GM12872 (cell line): Measurements from ENCODE around the gene PXN.

Experiments
- TF ChIP-seq, protein P1 (sequence below): IDR thresholded peaks from 3 replicates; pipeline ENCODE4 v1.5.1; 2011; ENCODE audit warnings: low read depth, mild to moderate bottlenecking, low read length, moderate library complexity; ENCODE audit not compliant: insufficient read depth

Gene PXN

DNA sequence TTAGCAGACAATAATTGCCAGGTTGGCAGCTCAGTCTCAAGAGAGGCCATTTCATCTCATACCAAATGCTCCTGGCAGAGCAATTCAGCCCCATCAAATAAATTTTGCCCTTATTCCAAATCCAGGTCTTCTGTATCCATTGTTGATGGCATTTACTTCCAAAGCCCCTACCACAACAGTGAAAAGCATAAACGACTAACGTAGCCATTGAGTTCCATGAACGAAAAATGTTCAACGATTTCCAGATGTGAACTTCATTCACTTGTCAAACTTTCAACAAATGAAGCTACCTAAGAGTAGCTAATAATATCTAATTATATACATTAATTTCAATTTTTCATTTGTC lies 68.0 kb downstream of the PXN start:
- TF ChIP-seq, protein P1, sequence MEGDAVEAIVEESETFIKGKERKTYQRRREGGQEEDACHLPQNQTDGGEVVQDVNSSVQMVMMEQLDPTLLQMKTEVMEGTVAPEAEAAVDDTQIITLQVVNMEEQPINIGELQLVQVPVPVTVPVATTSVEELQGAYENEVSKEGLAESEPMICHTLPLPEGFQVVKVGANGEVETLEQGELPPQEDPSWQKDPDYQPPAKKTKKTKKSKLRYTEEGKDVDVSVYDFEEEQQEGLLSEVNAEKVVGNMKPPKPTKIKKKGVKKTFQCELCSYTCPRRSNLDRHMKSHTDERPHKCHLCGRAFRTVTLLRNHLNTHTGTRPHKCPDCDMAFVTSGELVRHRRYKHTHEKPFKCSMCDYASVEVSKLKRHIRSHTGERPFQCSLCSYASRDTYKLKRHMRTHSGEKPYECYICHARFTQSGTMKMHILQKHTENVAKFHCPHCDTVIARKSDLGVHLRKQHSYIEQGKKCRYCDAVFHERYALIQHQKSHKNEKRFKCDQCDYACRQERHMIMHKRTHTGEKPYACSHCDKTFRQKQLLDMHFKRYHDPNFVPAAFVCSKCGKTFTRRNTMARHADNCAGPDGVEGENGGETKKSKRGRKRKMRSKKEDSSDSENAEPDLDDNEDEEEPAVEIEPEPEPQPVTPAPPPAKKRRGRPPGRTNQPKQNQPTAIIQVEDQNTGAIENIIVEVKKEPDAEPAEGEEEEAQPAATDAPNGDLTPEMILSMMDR: no peak

DNA sequence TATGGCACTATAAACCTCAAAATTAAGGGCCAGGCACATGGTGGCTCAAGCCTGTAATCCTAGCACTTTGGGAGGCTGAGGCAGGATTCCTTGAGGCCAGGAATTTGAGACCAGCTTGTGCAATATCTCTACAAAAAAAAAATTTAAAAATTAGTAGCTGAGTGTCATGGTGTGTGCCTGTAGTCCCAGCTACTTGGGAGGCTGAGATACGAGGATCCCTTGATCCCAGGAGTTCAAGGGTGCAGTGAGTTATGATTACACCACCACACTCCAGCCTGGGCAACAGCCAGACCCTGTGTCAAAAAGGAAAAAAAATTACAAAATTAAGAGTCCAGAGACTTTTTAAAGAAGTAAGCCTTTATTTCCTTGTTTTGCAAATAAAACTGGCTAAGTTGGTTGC lies 69.2 kb downstream of the PXN start:
- TF ChIP-seq, protein P1: no peak

DNA sequence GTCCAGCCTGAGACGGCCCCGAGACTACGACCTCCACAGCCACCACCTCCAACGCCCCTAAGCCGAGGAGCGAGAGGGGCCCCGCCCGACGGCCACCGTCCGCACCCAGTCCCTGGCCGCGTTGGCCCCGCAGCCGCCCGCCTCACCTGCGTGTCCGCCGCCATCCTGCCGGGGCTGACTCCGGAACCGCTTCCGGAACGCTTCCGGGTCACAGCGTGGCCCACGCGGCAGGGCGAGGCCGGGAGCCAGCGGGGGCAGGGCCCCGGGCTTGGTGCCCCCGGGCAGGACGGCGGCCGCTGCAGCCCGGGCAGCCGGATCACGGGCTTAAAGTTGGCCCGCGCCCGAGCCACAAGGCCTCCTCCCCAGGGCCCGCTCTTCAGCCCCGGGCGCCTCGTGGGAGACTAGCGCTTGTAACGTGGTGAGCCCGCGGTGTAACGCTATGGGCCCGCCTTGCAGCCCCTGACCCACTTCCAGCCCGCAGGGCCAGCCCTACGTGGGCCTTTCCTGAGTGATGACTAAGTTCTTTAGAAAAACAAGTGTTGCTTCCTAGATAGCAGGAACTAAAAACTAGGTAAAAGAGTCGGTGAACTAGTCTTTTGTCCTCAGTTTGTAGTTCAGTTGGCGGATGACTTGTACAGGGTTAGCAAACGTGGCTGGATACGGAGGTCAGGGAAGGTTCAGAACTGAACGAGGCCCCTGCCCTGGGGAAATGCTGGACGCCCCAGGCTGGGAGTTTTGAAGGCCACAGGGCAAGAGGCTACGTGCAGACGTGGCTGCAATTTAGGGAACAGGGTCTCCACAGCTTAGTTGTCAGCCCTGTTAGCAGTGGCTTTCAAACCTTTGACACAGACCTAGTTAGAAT lies 70.8 kb downstream of the PXN start, which contains the start of gene GCN1:
TSS of gene GCN1 (minus strand) at position 182 of the 862 bp plus-strand sequence. CDS start at position 164, 18 bp downstream.
- TF ChIP-seq, protein P1: no peak

DNA sequence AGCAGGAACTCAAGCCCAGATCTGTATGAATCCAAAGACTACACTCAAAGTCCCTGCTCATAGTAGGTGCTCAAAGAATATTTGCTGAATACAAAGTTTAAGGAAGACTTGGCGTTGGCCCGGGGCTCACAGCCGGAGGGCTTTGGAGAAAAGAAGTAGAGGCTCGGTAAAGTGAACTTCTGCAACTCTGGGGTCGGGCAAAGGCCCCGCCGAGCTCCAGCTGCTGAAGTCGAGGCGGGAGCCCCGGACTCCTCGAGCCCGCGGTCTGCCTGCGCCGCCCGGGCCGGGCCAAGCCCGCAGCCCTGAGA lies 71.3 kb downstream of the PXN start:
- TF ChIP-seq, protein P1: no peak

DNA sequence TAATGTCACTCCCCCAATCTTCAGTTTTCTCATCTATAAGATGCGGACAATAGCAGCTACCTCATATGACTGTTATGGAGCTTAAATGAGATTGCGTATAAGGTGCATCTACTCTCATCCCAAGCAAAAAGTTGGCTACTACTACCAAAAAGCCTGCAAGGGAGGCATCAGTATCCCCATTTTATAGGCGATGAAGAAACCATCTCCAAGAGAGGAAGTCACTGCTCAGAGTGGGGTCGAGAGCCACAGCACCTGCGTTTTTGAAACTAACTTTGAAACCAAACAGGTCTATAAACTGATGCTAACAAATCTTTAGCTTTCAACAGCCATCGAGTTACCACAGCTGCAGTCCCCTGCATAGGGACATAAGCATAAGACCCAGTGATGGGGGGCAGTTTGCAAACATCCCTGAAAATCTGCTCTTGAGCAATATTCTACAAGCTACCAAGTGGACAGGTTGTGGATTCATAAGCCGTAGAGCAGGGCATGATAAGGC lies 74.5 kb downstream of the PXN start:
- TF ChIP-seq, protein P1: no peak

DNA sequence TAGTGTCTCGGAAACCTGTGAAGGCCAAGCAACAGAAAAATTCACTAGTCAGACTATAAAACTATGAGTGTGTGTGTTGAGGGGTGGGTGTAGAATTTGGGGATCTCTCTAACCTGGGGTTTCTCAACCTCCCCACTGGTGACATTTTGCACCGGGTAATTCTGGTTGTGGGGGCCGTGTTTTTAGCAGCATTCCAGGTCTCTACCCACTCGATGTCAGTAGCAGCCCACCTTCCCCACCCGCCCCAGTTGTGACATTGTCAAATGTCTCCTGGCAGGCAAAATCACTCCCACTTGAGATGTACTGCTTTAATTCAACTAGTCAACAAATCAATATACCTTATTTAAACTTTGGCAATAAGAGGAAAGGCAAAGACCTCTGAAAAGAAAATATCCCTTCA lies 75.1 kb downstream of the PXN start:
- TF ChIP-seq, protein P1: no peak

DNA sequence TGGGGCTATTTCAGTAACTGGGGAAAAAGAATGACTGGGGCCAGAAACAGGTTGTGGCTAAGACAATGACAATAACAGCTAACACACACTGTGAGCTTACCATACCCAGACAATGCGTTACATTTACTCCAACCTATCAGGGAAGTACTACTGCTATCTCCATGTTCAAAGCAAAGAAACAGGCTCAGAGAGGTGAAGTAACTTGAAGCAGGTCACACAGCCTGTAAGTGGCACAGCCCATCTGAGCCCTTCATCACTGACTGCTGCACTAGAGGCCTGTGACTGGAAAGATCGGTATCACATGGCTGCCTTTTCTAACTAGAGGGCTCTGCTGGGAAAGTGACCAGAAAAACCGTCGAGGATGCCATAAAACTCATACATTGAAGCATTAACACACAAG lies 78.9 kb downstream of the PXN start:
- TF ChIP-seq, protein P1: no peak
